ENCODE measurements around the gene RSAD2. TPM values are rescaled to one million over a fixed set of nuclear protein-coding genes. Genes with fewer than 3 reads are reported as not detected.

Gene RSAD2
- total RNA-seq, 1 donor from 2014 or later: 4.4 TPM

DNA sequence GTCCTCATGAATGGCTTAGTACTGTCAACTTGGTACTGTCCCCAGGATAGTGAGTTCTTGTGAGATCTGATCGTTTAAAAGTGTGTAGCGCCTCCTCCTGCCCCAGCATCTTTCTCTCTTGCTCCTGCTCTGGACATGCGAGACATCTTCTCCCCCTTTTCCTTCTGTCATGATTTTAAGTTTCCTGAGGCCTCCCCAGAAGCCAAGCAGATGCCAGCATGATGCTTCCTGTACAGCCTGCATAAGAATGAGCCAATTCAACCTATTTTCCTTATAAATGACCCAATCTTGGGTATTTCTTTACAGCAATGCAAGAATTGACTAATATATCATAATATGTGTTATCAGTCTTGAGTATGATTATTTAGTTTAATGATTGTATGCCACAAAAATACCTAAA is 3.5 kb upstream of the RSAD2 start:
- Mint-ChIP-seq H3K4me1 (peaks cover 6% of the 10 kb centered on the region), H3K27me3 (ENCODE audit: low read depth) (peaks cover 54% of the 10 kb centered on the region), H3K4me3 (no peak overlapping the region), H3K9me3 (peaks cover 8% of the 10 kb centered on the region), H3K36me3 (peaks cover 4% of the 10 kb centered on the region), H3K27ac (no peak overlapping the region)
- no peak for DNase-seq (ENCODE audit: low spot score in 2 of 2, unreplicated experiment in 2 of 2)
- no peak for TF ChIP-seq CTCF (IDR thresholded peaks at IDR 0.05; ENCODE audit: unreplicated experiment)

- Mint-ChIP-seq H3K4me1 (peaks cover 8% of the 10 kb centered on the region), H3K36me3 (peaks cover 10% of the 10 kb centered on the region), H3K27ac (no peak overlapping the region), H3K4me3 (no peak overlapping the region), H3K27me3 (ENCODE audit: low read depth) (peaks cover 56% of the 10 kb centered on the region), H3K9me3 (peaks cover 19% of the 10 kb centered on the region)
- no peak for DNase-seq (ENCODE audit: low spot score in 2 of 2, unreplicated experiment in 2 of 2)
- TF ChIP-seq CTCF (IDR thresholded peaks at IDR 0.05; ENCODE audit: unreplicated experiment): no peak
Measured at GRCh38 chr2:6876309-6876708, 1.3 kb upstream of the RSAD2 start.

DNA sequence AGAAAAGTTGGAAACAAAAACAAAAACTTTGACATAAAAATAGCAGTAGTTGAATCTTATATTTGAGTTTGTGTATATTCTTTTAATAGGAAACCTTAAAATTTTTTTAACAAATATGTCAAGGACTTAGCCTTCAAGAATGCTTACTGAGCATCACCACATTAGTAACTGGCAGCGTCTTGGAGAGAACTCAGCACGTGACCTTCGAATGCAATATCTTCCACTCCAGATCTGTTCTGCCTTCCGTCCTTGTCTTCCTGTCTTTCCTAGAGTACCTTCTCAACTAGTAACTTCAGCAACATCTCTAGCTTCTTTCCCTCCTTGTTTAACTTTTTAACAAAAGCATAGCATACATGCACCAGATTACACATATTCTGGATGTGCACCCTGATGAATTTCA is 972 bp downstream of the RSAD2 start:
- peaks cover 19% of the 10 kb centered on the region for H3K9me3 Mint-ChIP-seq
- no peak for DNase-seq (ENCODE audit: low spot score in 2 of 2, unreplicated experiment in 2 of 2)

DNA sequence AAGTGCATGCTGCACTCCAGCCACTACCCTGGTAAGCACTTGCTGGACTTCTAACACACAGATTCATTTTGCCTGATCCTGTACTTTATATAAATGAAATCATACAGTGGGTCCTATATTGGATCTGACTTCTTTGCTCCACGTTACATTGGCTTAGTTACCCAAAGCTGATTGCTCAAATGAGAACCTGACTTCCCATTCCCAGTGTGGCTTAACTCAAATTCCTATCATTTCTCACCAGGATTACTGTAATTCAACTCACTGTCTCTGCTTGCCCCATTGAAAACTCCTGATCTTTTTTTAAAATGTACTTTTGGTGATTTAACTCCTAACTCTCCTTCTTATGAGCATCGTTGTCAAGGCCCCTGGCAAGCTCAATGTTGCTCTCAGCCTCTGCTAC is 1.4 kb downstream of the RSAD2 start:
- no peak for DNase-seq (ENCODE audit: low spot score in 2 of 2, unreplicated experiment in 2 of 2)
- no peak for TF ChIP-seq CTCF (IDR thresholded peaks at IDR 0.05; ENCODE audit: unreplicated experiment)

More for the DNA sequence above, 972 bp downstream of the RSAD2 start:
- no peak for TF ChIP-seq CTCF (IDR thresholded peaks at IDR 0.05; ENCODE audit: unreplicated experiment)
- Mint-ChIP-seq H3K4me3 (no peak overlapping the region), H3K4me1 (peaks cover 12% of the 10 kb centered on the region), H3K27ac (no peak overlapping the region), H3K36me3 (peaks cover 10% of the 10 kb centered on the region), H3K27me3 (ENCODE audit: low read depth) (peaks cover 52% of the 10 kb centered on the region)

DNA sequence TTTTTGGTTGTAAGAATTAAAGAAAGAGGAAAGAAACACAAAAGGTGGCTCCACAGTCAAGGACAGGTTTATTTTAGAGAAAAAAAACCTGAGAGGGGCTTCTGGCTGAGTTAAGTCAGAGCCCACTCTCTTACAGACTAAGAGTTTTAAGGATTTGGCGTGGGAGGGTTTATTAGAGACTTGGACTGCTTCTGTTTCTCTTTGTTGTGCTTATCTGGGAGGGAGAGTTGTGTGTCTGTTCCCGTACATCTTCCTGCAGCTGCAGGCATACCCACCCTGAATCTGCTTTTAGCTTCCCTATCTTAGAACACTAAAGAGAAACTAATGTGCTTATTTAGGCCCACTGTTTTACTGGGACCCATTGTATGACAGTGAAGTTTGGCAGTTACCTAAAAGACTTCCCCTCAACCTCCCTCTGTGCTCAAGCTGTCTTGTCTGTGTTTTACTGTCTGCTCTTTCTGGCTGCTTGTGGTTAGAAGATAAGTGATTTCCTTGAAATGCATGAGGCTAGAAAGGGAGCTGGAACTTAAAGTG is 2.7 kb downstream of the RSAD2 start:
- peaks cover 11% of the 10 kb centered on the region for H3K9me3 Mint-ChIP-seq
- H3K36me3 Mint-ChIP-seq: peaks cover 6% of the 10 kb centered on the region
- no peak overlapping the region for H3K4me3 Mint-ChIP-seq
- H3K4me1 Mint-ChIP-seq: peaks cover 17% of the 10 kb centered on the region
- no peak for DNase-seq (ENCODE audit: low spot score in 2 of 2, unreplicated experiment in 2 of 2)
- no peak for TF ChIP-seq CTCF (IDR thresholded peaks at IDR 0.05; ENCODE audit: unreplicated experiment)
- no peak overlapping the region for H3K27ac Mint-ChIP-seq
- peaks cover 61% of the 10 kb centered on the region for H3K27me3 Mint-ChIP-seq (ENCODE audit: low read depth)

More for the DNA sequence above, 1.4 kb downstream of the RSAD2 start:
- H3K4me1 Mint-ChIP-seq: peaks cover 17% of the 10 kb centered on the region
- peaks cover 8% of the 10 kb centered on the region for H3K36me3 Mint-ChIP-seq
- H3K4me3 Mint-ChIP-seq: no peak overlapping the region
- H3K27me3 Mint-ChIP-seq (ENCODE audit: low read depth): peaks cover 51% of the 10 kb centered on the region
- peaks cover 17% of the 10 kb centered on the region for H3K9me3 Mint-ChIP-seq
- no peak overlapping the region for H3K27ac Mint-ChIP-seq

GRCh38 chr2:6881046-6881445 is 3.5 kb downstream of the RSAD2 start:
- Mint-ChIP-seq H3K36me3 (peaks cover 6% of the 10 kb centered on the region), H3K4me1 (peaks cover 19% of the 10 kb centered on the region), H3K4me3 (no peak overlapping the region), H3K27ac (no peak overlapping the region), H3K27me3 (ENCODE audit: low read depth) (peaks cover 61% of the 10 kb centered on the region), H3K9me3 (peaks cover 11% of the 10 kb centered on the region)
- DNase-seq (ENCODE audit: low spot score in 2 of 2, unreplicated experiment in 2 of 2): no peak
- no peak for TF ChIP-seq CTCF (IDR thresholded peaks at IDR 0.05; ENCODE audit: unreplicated experiment)
